GM11168 (cell line): ENCODE results near the gene NDUFA6.
"Not testable (repeated sequence)": the region's sequence is repeated elsewhere in the genome, so short reads cannot be mapped to it uniquely, and the experiment has no call there.

Experiments used
- in situ Hi-C: fragments of 300-500 bp; cut with MboI; formaldehyde crosslinking; loops from one replicate; pipeline ENCODE4 v1.12.0; 2022; ENCODE audit warnings: low sequenced_read_pairs; ENCODE audit not compliant: unreplicated experiment

NDUFA6 gene

DNA sequence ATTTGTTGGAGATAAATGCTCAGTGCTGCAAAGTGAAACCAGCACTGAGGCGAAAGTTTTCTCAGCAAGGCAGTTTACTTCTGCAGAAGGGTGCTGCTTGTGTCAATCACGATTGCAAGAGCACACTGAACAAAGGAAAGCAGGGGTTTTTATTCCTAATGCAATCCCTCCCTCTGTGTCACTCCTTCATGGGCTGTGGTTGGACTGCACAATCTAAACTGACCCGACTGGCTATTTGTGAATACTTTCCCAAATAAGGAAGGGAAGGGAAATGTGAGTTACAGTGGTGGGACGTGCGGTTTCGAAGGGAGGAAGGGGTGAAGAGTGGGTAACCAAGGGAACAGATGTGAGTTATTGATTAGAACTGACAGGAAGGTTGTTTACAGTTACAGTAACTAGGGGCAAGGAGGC, 24.9 kb upstream of the NDUFA6 start:
- in situ Hi-C loops = not testable (repeated sequence)

DNA sequence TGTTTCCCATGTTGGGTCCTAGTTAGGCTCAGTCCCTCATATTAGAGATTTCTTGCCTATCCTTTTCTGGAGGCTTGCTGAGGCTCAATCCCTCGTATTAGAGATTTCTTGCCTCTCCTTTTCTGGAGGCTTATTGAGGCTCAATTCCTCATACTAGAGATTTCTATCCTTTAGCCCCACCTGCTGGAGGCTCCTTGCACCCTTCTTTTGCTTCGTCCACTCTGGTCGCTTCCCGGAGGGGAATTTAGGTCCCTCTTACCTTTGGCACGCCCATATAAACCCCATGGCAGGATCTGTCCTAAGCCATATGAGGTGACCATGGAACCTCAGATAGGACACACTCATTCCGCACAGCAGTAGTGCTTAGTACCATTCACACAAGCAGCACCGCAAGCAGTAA, 24.1 kb upstream of the NDUFA6 start:
- in situ Hi-C loops = no loop called here

DNA sequence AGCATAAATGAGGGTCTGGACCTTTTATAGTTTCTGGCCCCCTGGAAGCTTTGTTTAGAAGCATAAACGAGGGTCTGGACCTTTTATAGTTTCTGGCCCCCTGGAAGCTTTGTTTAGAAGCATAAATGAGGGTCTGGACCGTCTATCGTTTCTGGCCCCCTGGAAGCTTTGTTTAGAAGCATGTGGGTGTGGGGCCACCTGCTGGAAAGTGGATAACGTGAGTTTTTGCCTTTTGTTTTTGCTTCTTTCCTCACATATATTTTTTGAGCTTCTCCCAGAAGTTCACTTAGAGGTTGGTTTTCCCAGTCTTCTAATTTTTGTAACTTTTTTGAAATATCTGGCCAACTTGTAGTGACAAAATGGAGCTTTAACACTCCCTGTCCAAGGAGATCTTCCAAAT, 22.2 kb upstream of the NDUFA6 start:
- in situ Hi-C loops = not testable (repeated sequence)

DNA sequence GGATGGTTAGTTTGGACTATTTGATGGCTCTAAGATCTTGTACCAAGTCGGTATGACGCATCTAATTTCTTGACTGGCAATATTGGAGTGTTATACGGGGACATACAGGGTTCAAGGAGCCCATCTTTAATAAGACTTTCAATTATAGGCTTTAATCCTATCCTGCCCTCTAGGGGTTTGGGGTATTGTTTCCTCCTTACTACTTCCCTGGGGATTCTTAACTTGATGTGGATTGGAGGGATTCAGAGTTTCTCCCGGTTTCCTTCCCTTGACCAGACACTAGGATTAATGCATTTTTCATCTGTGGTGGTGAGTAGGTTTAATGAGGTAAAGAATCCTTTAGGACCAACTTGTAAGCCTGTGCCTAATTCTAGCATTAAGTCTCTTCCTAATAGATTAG, 21.2 kb upstream of the NDUFA6 start:
- in situ Hi-C loops = no loop called here

DNA sequence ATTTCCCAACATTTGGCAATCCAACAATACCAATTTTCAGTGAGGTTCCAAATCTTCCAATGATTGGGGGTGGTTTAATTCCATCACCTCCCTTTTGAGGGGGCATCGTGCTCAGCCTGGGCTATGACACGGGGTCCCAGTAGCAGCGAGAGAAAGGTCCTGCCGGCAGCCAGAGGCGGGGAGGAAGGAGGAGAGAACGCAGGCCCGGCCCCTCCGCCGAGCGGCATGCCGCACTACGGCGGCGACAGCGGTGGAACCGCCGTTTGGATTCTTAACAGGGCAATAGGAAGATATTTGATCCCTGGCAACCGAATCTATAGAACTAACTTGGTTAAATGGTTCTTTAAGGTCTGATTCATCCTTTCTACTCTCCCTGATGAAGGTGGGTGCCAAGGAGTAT, 18.3 kb upstream of the NDUFA6 start:
- in situ Hi-C loops = no loop called here

DNA sequence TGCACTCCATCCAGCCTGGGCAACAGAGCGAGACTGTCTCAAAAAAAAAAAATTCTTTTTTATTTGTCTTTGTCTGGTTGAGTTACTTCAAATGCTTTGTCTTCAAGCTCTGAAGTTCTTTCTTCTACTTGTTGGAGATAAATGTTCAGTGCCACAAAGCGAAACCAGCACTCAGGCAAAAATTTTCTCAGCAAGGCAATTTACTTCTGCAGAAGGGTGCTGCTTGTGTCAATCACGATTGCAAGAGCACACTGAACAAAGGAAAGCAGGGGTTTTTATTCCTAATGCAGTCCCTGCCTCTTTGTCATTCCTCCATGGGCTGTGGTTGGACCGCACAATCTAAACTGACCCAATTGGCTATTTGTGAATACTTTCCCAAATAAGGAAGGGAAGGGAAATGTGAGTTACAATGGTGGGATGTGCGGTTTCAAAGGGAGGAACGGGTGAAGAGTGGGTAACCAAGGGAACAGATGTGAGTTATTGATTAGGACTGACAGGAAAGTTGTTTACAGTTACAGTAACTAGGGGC, 13.8 kb upstream of the NDUFA6 start:
- in situ Hi-C loops = not testable (repeated sequence)

DNA sequence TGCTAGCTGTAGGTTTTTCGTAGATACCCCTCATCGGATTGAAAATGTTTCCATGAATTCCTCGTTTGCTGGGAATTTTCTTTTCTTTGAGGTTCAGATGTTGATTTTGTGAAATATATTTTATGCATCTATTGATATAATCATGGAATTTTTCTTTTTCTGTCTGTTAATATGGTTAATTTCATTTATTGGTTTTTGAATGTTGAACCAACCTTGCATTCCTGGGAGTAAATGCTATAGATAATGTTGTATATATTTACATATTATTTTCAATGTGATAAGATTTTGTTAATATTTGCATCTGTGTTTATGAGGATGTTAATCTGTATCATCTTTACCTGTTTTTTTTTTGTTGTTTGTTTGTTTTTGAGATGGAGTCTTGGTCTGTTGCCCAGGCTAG, 10.6 kb upstream of the NDUFA6 start:
- in situ Hi-C loops = no loop called here

DNA sequence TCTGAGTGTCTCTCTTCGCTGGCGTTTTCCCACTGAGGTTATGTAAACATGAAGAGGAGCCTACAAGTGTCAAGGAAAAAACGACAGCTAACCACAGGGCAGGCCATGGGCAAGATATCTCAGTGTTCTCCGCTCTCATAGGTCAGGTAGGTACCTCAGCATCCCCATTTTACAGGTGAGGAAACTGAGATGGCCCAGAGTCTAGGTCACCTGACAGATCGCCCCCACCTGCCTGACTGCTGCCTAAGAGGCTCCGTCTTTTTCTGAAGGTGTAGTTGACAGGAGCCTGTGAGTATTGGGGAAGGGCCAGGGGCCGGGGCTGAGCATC, 847 bp upstream of the NDUFA6 start:
- in situ Hi-C loops = no loop called here

DNA sequence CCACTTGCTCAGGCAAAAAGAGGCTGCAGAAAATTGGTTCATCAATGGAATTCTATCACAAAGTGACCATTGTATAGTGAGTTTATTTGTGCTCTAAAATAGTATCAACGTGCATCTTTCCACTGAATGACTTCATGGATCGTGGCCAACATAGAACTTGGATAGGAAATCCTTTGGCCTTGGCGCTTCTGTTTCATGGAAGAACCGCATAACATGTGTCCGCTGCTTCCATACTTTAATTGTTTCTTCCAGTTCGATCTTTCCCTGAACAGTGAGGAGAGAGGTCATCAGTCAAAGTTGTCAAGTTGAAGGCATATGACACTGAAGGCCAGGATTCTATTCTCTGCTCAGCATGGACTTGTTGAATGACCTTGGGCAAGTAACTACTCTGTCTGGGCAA, 4.5 kb downstream of the NDUFA6 start:
- in situ Hi-C loops = no loop called here

DNA sequence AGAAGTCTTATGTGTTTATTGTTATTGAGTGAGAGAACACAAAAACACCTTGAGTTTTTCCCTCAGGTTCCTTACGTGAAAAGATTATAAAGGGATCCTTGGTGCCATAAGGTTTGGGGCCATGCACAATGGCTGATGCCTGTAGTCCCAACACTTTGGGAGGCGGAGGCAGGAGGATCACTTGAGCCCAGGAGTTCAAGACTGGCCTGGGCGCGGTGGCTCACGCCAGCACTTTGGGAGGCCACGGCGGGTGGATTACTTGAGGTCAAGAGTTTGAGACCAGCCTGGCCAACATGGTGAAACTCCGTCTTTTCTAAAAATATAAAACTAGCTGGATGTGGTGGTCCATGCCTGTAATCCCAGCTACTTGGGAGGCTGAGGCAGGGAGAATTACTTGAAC, 5.7 kb downstream of the NDUFA6 start:
- in situ Hi-C loops = no loop called here

DNA sequence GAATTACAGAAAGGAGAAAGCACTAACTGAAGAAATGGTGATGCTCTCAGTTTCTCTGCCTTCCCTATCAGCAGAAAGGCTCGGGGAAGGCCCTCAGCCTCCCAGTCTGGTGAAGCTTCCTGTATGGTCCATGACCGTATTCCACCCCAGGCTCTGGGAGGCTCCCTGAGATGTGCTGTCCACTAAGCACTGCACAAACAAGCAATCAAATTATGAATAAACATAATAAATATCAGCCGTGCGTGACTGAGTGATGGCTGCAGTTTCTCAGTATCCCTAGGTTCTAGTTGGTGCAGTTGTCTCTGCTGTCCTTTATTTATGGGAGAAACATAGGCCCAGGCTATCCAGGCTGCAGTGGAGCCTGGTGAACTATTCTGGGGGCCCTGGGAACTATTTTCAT, 7.5 kb downstream of the NDUFA6 start:
- in situ Hi-C loops = no loop called here

DNA sequence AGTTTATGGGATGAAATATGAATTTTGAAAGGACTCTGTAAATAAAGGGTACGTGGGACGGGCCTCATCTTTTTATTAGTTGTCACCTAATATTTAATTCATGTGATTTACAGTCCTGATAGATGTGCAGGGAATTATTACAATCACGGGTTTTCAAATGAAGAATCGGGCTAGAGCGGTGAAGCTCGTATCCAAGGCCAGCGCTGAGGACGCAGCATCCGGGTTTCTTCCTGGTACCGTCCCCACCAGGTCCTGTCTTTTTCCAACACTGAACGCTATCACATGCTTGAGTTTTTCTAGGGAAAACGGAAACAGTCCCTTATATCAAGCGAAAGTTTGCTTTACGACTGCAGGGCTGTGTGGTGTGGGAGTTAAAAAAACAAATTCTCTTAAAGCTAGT, 10.3 kb downstream of the NDUFA6 start:
- in situ Hi-C loops = no loop called here

DNA sequence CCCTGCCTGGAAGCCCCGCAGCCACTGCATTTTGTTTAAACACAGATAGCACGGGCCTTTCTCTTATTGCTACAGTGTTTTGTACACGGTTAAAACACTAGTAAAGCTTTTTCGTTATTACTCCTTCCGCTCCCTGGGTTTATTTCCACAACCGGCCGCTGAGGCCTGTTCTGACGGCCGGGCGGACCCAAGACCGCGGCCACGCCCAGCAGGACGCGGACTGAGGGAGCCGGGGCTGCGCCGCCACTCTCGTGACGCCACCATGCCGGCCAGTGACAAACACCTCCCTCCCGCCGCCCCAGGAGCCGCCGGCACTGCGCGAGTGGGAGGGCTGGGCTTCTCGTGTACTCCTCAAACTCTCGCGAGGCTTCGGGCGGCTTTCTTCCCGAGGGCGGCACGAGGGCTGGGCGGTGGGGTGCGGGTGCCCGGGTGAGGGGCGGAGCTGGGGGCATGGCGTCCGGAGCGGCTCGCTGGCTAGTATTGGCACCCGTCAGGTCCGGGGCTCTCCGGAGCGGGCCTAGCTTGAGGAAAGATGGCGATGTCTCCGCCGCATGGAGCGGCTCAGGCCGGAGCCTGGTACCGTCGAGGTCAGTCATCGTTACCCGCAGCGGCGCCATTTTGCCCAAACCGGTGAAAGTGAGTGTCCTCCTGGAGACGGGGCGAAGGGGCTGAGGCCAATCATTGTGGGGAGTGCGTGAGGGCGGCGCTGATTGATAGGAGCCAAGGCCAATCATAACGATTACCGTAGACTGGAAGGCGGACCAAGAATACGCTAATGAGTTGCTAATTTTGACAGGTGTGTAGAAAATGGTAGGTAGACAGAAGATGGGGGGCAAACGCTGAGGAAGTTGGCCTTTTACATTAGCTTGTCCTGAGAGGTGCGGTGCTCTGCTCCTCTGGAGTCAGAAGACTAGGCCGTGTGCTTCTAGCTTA, 11.0 kb downstream of the NDUFA6 start, which contains the start of gene SMDT1:
SMDT1 (plus strand) TSS at position 382 of the 933 bp plus-strand sequence; CDS start at position 451, 69 bp downstream.
- in situ Hi-C loops = loop anchor here (10.0 kb wide), 2 partner anchors 75 to 115 kb away; partner anchors contain the start of gene SEPTIN3

DNA sequence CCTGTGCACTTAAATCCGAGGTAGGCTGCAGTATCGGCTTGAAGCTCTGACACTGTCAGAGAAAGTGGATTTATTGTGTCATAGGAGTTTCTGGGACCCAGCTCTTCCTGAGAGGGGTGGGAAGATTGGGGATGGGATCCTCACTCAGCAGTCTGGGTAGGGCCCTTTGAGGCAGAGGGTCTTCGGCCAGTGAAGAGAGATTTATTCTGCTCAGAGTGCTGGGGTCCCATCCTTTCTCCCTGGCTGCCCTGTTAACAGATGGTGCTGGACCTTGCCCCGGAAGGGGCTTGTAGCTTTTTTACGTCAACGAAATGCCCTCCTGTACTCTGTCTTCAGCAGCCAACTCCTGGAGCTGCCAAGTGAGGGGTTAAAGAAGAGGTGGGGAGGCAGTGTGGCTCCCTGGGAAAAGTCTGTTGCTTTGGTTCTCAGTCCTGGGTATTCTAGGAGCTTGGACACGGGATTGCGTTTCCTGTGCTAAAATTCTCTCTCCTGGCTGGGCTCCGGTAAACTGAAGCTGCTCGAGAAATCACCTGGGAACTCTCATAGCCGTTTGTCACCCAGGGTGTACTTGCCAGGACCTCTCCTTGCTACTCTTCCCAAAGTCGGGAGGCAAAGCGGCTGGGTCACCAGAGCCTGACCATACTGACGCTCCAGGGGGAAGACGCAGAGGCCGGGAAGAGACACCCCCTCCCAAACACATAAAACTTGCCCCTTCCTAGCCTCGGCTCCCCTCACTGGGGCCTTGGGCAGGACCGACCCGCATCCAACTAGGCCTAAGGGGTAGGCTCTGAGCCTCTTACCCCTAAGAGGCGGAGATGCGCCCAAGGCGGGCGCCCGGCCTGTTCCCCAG, 11.9 kb downstream of the NDUFA6 start:
- in situ Hi-C loops = loop anchor here (10.0 kb wide), 2 partner anchors 74 to 114 kb away; partner anchors contain the start of gene SEPTIN3

DNA sequence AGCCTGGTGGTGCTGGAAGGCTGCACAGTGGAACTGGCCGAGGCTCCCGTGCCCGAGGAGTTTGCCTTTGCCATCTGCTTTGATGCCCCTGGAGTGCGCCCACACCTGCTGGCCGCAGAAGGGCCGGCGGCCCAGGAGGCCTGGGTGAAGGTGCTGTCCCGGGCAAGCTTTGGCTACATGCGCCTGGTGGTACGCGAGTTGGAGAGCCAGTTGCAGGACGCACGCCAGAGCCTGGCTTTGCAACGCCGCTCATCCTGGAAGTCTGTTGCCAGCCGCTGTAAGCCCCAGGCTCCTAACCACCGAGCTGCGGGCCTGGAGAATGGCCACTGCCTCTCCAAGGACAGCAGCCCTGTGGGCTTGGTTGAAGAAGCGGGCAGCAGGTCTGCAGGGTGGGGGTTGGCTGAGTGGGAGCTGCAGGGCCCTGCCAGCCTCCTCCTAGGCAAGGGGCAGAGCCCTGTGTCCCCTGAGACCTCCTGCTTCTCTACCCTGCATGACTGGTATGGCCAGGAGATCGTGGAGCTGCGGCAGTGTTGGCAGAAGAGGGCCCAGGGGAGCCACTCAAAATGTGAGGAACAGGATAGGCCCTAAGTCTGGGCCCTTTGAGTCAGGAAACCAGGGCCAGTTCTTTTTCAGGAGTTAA, 13.0 kb downstream of the NDUFA6 start:
- in situ Hi-C loops = loop anchor here (10.0 kb wide), 2 partner anchors 73 to 113 kb away; partner anchors contain the start of gene SEPTIN3

DNA sequence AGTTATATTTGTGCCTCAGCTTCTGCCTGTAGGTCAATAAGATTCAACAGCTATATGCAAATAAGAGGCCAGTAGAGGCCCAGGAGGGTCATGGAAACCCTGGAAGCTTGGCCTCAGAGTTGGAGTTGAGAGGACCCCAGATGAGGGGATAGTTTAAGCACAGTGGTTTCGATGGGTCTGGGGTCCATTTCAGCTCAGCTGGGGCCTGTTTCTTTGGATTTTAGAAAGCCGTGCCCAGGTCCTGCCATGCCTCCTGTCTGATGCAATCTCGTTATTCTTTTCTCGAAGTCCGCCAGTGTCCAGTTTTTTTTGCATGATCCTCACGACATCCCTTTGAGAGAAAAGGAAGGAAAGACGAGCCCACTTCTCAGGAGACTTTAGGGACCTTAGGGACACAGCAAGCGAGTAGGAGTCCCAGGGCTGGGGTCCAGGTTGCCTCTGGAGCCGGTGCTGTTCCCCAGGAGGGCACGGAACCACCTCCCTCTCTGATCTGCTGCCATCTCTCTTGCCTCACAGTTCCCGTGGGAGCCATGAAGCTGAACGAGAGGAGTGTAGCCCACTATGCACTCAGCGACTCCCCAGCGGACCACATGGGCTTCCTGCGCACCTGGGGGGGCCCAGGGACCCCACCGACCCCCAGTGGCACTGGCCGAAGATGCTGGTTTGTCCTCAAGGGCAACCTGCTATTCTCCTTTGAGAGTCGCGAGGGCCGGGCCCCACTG, 13.6 kb downstream of the NDUFA6 start:
- in situ Hi-C loops = loop anchor here (10.0 kb wide), 2 partner anchors 72 to 112 kb away; partner anchors contain the start of gene SEPTIN3

DNA sequence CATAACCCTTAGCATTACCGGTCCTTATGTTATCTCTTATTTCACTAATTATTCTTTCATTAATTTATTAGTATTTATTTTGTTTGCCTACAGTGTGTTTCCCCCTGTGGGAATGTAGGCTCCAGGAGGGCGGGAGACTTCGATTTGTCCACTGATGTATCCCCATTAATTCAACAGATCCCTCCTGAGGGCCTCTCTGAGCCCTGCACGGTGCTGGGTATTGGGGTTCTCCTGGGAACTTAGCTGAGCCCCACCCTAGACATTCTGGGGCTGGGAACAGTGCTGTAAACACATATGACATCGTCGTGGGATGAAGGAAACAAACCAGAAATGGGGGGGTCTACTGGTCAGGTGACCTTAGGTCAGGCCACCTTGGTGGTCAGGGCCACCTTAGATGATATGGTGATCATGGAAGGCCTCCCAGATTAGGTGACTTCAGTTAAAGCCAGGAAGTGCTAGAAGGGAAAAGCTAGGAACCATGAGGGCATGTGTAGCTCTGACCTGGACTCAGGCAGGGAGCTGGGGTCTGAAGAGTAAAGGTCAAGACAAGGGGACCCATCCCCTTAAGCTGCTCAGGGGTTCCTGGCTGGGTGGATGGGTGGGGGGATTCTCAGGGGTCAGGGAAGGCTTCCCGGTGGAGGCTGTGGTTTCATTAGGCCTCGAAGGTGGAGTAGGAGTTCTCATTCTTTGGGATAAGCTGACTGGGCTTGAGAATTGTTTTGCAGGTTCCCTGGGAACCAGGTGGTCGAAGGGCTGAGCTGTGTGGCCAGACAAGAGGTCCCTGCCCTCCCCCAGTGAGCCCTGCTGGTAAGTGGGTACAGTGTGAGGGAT, 15.5 kb downstream of the NDUFA6 start:
- in situ Hi-C loops = loop anchor here (10.0 kb wide), 2 partner anchors 70 to 110 kb away; partner anchors contain the start of gene SEPTIN3

DNA sequence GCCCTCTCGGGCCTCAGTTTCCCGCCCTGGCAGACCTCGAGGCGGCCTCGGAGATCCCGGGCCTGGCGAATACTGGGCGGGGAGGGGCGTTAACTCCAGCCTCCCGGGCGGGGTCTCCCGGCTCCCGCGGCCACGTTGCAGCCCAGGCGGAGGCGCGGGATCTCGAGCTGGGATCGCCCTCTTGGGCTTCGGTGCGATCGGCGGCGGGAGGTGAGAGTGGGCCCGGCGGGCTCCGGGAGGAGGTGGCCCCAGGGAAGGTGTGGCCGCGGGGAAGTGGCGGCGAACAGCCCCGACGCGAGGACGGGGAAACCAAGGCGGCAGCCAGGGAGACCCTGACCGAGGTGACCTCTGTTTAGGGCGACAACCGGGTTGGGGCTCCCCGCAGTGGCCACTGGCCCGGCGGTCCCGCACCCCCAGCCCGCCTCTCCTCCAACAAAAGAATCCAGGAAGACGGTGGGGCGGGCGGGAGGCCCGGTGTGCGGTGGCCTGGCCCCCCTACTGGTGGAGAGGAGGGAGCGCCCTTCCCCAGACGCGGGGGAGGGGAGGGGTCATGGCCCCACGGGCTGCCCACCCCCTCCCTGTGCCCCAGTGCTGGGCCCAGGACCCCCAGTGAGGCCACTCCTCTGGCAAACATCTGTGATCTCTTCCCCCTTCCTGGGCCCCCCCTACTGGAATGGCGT, 16.3 kb downstream of the NDUFA6 start, which contains the start of gene PHETA2:
PHETA2 (plus strand) TSS at position 117 of the 680 bp plus-strand sequence. CDS start 3,046 bp downstream, outside the sequence.
- in situ Hi-C loops = loop anchor here (10.0 kb wide), 2 partner anchors 69 to 109 kb away; partner anchors contain the start of gene SEPTIN3
